CD4-positive, alpha-beta T cell treated with Interleukin-15 for 1 hour (primary cell): Measurements from ENCODE around the gene ALDH3B2.
A peak's percentile ranks its signal among the peaks of the same experiment; 100 is the strongest.
"Not testable (repeated sequence)": the region's sequence is repeated elsewhere in the genome, so short reads cannot be mapped to it uniquely, and the experiment has no call there.

ENCODE experiments used
- DNase-seq: peaks from one replicate; pipeline ENCODE4 v3.0.0-alpha.2; 2020

Gene ALDH3B2

GRCh38 chr11:67674442-67674871 lies at the start of gene ALDH3B2:
TSS of gene ALDH3B2 (minus strand) at chr11:67674623. CDS start at chr11:67666935, 7,688 bp downstream.
- DNase-seq, result no peak

GRCh38 chr11:67723036-67723435 lies 48.6 kb upstream of the ALDH3B2 start:
- DNase-seq, result not testable (repeated sequence)

GRCh38 chr11:67716226-67716625 lies 41.8 kb upstream of the ALDH3B2 start:
- not testable (repeated sequence) for DNase-seq

GRCh38 chr11:67715801-67716200 lies 41.4 kb upstream of the ALDH3B2 start:
- not testable (repeated sequence) for DNase-seq

GRCh38 chr11:67713892-67714509 lies 39.6 kb upstream of the ALDH3B2 start:
- DNase-seq, result peak; percentile 70

- DNase-seq, result not testable (repeated sequence)
Measured at GRCh38 chr11:67711676-67712075, 37.3 kb upstream of the ALDH3B2 start.

- DNase-seq, result not testable (repeated sequence)
Measured at GRCh38 chr11:67711212-67711611, 36.8 kb upstream of the ALDH3B2 start.

- DNase-seq, result not testable (repeated sequence)
Measured at GRCh38 chr11:67709806-67710205, 35.4 kb upstream of the ALDH3B2 start.

- DNase-seq, result no peak
Measured at GRCh38 chr11:67705264-67705663, 30.8 kb upstream of the ALDH3B2 start.

- DNase-seq, result no peak
Measured at GRCh38 chr11:67704524-67704923, 30.1 kb upstream of the ALDH3B2 start.

GRCh38 chr11:67703709-67704108 lies 29.3 kb upstream of the ALDH3B2 start:
- DNase-seq, result not testable (repeated sequence)

GRCh38 chr11:67700548-67701262 lies 26.3 kb upstream of the ALDH3B2 start:
- no peak for DNase-seq

GRCh38 chr11:67700141-67700540 lies 25.7 kb upstream of the ALDH3B2 start:
- DNase-seq, result no peak

- no peak for DNase-seq
Measured at GRCh38 chr11:67699521-67699920, 25.1 kb upstream of the ALDH3B2 start.

- no peak for DNase-seq
Measured at GRCh38 chr11:67698247-67698646, 23.8 kb upstream of the ALDH3B2 start.

GRCh38 chr11:67697846-67698245 lies 23.4 kb upstream of the ALDH3B2 start:
- no peak for DNase-seq

- no peak for DNase-seq
Measured at GRCh38 chr11:67696998-67697397, 22.6 kb upstream of the ALDH3B2 start.

GRCh38 chr11:67695606-67696005 lies 21.2 kb upstream of the ALDH3B2 start:
- no peak for DNase-seq

- no peak for DNase-seq
Measured at GRCh38 chr11:67694875-67695555, 20.6 kb upstream of the ALDH3B2 start.

- no peak for DNase-seq
Measured at GRCh38 chr11:67691149-67691548, 16.7 kb upstream of the ALDH3B2 start.

GRCh38 chr11:67689178-67689577 lies 14.8 kb upstream of the ALDH3B2 start:
- no peak for DNase-seq

- DNase-seq, result no peak
Measured at GRCh38 chr11:67687986-67688385, 13.6 kb upstream of the ALDH3B2 start.

GRCh38 chr11:67685641-67686332 lies 11.4 kb upstream of the ALDH3B2 start:
- DNase-seq, result not testable (repeated sequence)
